HG02852 (cell line): Measurements from ENCODE around the gene ANKMY1.

ENCODE experiments used
- ATAC-seq: cut with Tn5 transposase; IDR thresholded peaks from one replicate; pipeline ENCODE4 v1.9.1; 2021; ENCODE audit warnings: mild to moderate bottlenecking, moderate library complexity; ENCODE audit not compliant: unreplicated experiment

Gene ANKMY1

GRCh38 chr2:240557808-240558207, at the start of gene ANKMY1:
Gene ANKMY1 (minus strand): TSS chr2:240557988. CDS start chr2:240557335, 653 bp downstream.
- ATAC-seq: no peak

GRCh38 chr2:240605867-240606743, 48.3 kb upstream of the ANKMY1 start:
- no peak for ATAC-seq

DNA sequence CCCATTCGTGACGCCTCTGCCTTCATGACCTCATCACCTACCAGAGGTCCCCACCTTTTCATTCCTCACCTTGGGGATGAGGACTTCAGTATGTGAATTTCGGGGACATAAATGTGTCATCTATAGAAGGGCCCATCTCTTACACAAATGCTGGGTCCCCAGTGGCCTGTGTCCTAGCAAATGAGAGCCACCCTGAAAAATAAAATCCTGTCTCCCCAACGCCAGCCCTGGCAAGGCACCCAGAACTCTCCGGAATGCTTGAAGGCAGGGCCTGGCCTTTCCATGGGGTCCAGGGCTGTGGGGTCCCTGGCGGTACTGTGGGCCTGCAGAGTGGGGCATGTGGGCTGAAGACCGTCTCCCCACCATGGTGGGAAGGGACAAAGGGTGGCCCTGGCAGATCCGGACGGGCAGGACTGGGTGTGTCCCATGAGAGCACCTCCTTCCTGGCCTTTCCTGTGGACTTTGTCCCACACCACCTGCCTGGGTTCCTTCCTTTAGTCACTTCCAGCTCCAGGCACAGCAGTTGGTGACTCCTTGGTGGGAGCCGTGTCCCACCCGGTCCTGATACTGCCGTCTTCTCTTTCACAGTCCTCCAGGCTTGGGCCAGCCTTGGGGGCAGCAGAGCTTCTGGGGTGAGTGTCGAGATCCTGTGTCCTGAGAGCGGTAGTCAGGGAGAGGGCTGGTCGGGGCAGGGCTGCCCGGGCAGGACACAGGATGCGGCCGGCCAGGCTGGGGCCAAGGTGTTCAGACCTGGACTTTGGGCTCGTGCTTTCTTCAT, 47.3 kb upstream of the ANKMY1 start:
- no peak for ATAC-seq

GRCh38 chr2:240604291-240604938, 46.6 kb upstream of the ANKMY1 start:
- ATAC-seq: no peak

DNA sequence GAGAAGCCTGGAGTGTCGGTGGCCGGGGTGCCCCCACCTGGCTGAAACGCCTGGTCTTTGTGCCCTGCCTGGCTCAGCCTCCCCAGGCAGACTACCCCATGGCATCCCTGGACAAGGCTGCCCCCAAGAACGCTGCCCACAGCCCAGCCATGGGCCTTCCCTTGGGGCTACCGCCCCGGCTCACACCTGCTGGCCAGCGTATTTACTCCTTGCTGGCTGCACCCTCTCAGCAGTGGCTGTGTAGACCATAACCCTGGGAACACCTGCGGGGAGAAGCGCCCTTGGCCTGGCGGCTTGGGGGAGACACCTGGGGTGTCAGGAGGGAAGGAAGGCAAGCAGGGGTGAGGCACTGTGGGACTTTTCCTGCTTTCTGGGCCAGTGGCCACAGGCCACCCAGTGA, 46.1 kb upstream of the ANKMY1 start:
- no peak for ATAC-seq

DNA sequence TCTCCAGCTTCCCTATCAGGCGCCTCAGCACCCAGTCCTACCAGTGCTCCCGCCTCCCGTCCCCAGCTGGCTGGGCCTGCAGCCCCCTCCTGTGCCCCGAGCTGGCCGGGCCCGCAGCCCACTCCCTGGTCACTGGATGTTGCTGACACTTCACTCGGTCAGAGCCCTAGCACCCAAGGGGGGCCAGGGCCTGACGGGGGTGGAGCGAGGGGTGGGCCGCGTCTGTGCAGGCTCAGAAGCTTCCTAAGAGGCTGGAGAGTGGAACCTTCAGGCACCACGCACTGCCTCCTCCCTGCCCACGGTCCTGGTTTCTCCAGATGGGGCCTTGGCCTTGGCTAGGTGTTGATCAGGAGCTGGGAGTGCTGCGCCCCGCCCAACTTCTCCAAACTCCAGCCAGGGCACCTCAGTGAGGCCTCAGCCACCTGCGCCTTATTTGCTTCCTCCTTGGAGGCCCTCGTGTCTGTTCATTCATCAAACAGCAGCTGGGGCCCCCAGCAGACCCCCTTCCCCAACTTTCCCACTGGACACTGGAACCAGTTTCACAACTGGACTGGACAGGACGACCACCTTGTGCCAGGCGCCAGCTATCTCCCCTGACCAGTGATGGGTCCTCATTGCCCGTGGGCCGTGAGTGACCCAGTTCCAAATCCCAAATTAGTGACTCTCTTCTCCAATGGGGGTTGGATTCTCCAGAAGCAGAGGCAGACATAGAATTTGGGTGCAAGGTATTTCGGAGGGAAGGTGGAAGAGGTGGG, 45.5 kb upstream of the ANKMY1 start:
- no peak for ATAC-seq

DNA sequence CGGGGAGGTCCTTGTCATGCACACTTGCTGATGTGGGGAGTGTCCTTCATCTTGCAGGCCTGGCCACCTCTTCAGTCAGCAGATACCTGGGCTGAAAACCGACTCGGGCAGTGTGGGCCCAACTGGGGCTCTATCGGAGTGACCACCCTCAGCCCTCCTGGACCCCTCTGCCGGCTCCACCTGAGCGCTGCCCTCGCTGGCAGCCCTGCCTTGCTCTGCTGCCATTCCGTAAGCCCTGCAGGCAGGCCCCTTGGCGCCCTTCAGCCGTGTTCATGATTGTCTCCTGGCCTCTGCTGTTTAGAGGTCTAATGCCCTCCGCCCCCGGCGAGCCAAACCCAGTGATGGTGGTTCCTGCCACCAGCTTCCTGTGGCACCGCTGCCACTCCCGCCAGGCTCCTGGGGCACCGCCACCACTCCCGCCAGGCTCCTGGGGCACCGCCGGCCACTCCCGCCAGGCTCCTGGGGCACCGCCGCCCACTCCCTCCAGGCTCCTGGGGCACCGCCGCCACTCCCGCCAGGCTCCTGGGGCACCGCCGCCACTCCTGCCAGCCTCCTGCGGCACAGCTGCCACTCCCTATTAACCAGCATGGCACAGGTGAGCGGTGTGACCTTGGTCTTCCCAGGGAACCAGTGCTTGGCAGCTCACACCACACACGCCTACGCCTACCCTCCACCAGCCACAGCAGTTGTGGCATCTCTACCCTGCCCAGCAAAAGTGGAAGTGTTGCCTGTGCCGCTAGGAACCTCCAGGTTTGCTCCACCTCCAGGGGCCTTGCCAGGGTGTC, 44.7 kb upstream of the ANKMY1 start:
- no peak for ATAC-seq

- no peak for ATAC-seq
Observed at GRCh38 chr2:240601831-240602160, 44.0 kb upstream of the ANKMY1 start.

GRCh38 chr2:240601061-240601830, 43.5 kb upstream of the ANKMY1 start:
- no peak for ATAC-seq

DNA sequence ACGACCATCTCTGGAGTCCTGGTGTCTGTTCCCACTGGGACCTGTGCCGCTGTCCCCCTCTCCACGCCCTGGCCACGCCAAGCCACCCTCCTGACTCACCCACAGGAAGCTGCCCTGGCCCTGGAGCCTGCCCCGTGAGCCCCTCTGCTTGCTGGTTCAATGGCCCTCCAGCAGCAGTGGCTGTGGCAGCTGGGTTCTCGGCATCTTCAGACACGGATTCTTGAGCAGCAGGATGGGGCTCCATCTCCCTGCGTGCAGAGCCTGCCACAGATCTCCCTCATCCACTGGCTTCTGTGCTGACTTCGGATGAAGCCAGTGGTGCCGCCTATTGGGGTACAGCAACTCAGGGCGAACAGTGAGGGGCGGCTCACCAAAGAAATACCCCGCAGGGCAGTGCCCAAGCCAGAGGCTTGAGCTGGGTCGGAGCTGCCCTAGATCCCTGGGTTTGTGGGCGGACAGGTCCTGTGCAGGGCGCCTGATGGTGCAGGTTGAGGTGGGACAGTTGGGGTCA, 42.7 kb upstream of the ANKMY1 start:
- no peak for ATAC-seq

GRCh38 chr2:240599141-240599583, 41.4 kb upstream of the ANKMY1 start:
- ATAC-seq: no peak

GRCh38 chr2:240598311-240598911, 40.6 kb upstream of the ANKMY1 start:
- no peak for ATAC-seq

- no peak for ATAC-seq
Observed at GRCh38 chr2:240597419-240598181, 39.8 kb upstream of the ANKMY1 start.

- no peak for ATAC-seq
Observed at GRCh38 chr2:240597054-240597418, 39.2 kb upstream of the ANKMY1 start.

DNA sequence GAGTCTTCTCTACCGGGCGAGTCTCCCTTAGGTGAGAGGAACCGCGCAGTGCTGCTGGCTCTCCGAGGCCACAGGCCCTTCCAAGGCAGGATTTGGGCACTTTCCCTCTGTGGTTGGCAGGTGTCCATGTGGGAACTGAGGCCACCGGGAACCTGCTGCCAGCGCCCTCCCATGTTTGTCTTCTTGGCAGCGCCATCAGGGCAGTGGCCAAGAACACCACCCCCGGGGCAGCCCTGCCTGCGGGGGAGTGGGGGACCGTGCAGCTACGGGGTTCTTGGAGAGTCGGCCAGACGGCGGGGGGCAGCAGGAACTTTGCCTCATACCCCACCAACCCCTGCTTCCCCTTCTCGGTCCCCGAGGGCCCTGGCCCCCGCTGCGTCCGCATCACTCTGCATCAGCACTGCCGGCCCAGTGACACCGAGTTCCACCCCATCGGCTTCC, 38.7 kb upstream of the ANKMY1 start:
- ATAC-seq: no peak

GRCh38 chr2:240596080-240596460, 38.3 kb upstream of the ANKMY1 start:
- ATAC-seq: no peak

DNA sequence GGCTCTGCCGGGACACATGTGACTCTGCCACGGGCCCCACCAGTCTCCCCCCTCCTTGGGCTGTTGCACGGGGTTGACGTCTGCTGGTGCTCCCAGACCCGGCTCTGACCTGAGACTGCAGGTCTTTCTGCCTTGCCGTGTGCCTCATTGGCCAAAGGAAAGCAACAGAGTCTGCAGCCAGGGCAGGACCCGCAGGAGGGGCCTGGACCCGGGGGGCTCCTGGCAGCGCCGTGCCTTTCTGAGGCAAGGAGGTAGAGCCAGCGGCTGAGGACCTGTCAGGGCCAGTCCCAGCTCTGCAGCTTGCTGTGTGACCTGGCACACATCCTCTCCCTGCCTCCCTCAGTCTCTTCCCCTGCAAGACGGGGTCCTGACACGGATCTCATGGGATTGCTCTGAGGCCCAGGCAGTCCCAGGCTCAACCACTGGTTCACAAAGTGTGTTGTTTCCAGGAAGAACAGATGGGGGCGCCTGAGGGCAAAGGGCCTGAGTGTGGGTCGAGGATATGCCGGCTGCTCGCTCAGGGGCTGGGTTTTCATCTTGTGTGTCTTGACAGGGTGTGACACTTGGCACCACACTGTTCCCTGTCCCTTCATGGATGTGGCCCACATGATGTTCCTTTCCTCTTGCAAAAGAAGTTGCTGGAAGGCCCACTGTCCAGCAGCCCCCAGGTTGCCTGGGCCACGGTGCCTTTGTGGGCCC, 37.7 kb upstream of the ANKMY1 start:
- no peak for ATAC-seq
